Right hindlimb (tissue), 1 donor: Measurements from ENCODE around the gene SH3GLB2.
"Not testable (repeated sequence)": the region's sequence is repeated elsewhere in the genome, so short reads cannot be mapped to it uniquely, and the experiment has no call there.

ENCODE experiments used
- DNase-seq: peaks from one replicate; pipeline ENCODE4 v3.0.0-alpha.2; 2018

SH3GLB2 gene

GRCh38 chr9:128992995-128993394 lies 35.1 kb downstream of the SH3GLB2 start:
- DNase-seq, result no peak

GRCh38 chr9:128987805-128988204 lies 40.3 kb downstream of the SH3GLB2 start:
- DNase-seq, result peak; percentile 84

- no peak for DNase-seq
Observed at GRCh38 chr9:128986671-128987070, 41.5 kb downstream of the SH3GLB2 start.

GRCh38 chr9:128983536-128983935 lies 44.6 kb downstream of the SH3GLB2 start:
- DNase-seq, result no peak

GRCh38 chr9:128979111-128979510 lies 49.0 kb downstream of the SH3GLB2 start:
- no peak for DNase-seq

GRCh38 chr9:128972956-128973355 lies 55.2 kb downstream of the SH3GLB2 start:
- DNase-seq, result no peak

- DNase-seq, result no peak
Observed at GRCh38 chr9:128969491-128969890, 58.6 kb downstream of the SH3GLB2 start.

- not testable (repeated sequence) for DNase-seq
Observed at GRCh38 chr9:128961403-128961802, 66.7 kb downstream of the SH3GLB2 start.
